Stomach (tissue), 4 donors: ENCODE results near the gene DHODH.
"Not testable (repeated sequence)": the region's sequence is repeated elsewhere in the genome, so short reads cannot be mapped to it uniquely, and the experiment has no call there.

ENCODE experiments used
- CTCF ChIP-seq, 7 experiments: fragments of 450-650 bp in 4 of 7; fragments of 200-600 bp in 3 of 7; sonication (generic) in 3 of 7; IDR thresholded peaks; one replicate each; pipeline ENCODE4 v1.5.1; 2016 to 2019; ENCODE audit warnings: antibody characterized with exemption in 7 of 7, control low read depth in 2 of 7, mild to moderate bottlenecking in 1 of 7
- POLR2A ChIP-seq, 4 donors: fragments of 450-650 bp; IDR thresholded peaks; one replicate each; pipeline ENCODE4 v1.6.1; 2016; ENCODE audit warnings: antibody characterized with exemption in 4 of 4, control low read depth in 2 of 4, mild to moderate bottlenecking in 1 of 4, moderate library complexity in 1 of 4

DNA sequence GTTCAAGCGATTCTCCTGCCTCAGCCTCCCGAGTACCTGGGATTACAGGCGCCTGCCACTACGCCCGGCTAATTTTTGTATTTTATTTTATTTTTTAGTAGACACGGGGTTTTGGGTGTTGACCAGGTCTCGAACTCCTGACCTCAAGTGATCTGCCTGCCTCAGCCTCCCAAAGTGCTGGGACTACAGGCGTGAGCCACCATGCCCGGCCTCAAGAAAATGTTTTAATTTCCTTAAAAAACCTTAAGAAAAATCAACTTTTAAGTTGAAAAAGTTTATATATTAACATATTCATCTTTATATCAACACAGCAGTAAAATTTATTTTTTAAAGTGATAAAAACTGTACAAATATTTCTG is 500 bp upstream of the DHODH start:
- TF ChIP-seq CTCF, POLR2A (IDR thresholded peaks at IDR 0.05): not testable (repeated sequence)
